Thyroid gland (tissue), 4 donors: ENCODE measurements around the gene PCMTD2. TPM values are rescaled to one million over a fixed set of nuclear protein-coding genes. Genes with fewer than 3 reads are reported as not detected.

ENCODE experiments used
- DNase-seq, 2 donors: peaks; one replicate each; pipeline ENCODE4 v3.0.0-alpha.2; 2019
- H3K27ac ChIP-seq, 3 donors: fragments of 200-600 bp; sonication (generic); 1 replicate in 2 of 3; 2 replicates in 1 of 3; pipeline ENCODE4 v1.5.1; 2016 to 2019; ENCODE audit warnings: mild to moderate bottlenecking in 1 of 3, moderate library complexity in 1 of 3
- H3K27me3 ChIP-seq: fragments of 200-600 bp; sonication (generic); one replicate; pipeline ENCODE4 v1.5.1; 2019
- H3K36me3 ChIP-seq, 2 donors: fragments of 200-600 bp; sonication (generic); one replicate each; pipeline ENCODE4 v1.5.1; 2016 to 2019
- H3K4me1 ChIP-seq, 2 donors: fragments of 200-600 bp; sonication (generic); one replicate each; pipeline ENCODE4 v1.5.1; 2017 to 2019
- H3K4me3 ChIP-seq, 3 donors: fragments of 200-600 bp; sonication (generic); replicated peaks in 1 of 3; 1 replicate in 2 of 3; 2 replicates in 1 of 3; pipeline ENCODE4 v1.5.1; 2016; ENCODE audit warnings: mild to moderate bottlenecking in 1 of 3
- H3K9me3 ChIP-seq: fragments of 200-600 bp; sonication (generic); one replicate; pipeline ENCODE4 v1.5.1; 2017
- POLR2A ChIP-seq, 2 donors: fragments of 450-650 bp; IDR thresholded peaks; one replicate each; pipeline ENCODE4 v1.6.1; 2017; ENCODE audit warnings: antibody characterized with exemption in 2 of 2, mild to moderate bottlenecking in 2 of 2, moderate library complexity in 1 of 2
- WGBS, 2 donors: methylation state at CpG; one replicate each; pipeline ENCODE4 v1.1.5; 2017; 5-methylcytosine and 5-hydroxymethylcytosine counted together
- intact Hi-C: fragments of 100-400 bp; cut with DNase I; formaldehyde crosslinking; loops from one replicate; pipeline ENCODE4 v1.15.1; 2023
- total RNA-seq, 4 donors: library from RNA; depleted of rRNA; stranded (reverse); fragments of >200 nt; gene quantifications; one replicate each; pipeline ENCODE4 v1.2.3, GENCODE V29; 2016
- TF ChIP-seq, protein P1 (sequence below), 6 experiments: fragments of 200-600 bp in 3 of 6; fragments of 450-650 bp in 3 of 6; sonication (generic) in 3 of 6; IDR thresholded peaks; one replicate each; pipeline ENCODE4 v1.5.1; 2016 to 2019; ENCODE audit warnings: antibody characterized with exemption in 6 of 6, mild to moderate bottlenecking in 2 of 6, inconsistent platforms in 1 of 6, moderate library complexity in 1 of 6

Gene PCMTD2
- total RNA-seq, 4 donors from 2014 or later = 87.0 to 156 (median 124) TPM

DNA sequence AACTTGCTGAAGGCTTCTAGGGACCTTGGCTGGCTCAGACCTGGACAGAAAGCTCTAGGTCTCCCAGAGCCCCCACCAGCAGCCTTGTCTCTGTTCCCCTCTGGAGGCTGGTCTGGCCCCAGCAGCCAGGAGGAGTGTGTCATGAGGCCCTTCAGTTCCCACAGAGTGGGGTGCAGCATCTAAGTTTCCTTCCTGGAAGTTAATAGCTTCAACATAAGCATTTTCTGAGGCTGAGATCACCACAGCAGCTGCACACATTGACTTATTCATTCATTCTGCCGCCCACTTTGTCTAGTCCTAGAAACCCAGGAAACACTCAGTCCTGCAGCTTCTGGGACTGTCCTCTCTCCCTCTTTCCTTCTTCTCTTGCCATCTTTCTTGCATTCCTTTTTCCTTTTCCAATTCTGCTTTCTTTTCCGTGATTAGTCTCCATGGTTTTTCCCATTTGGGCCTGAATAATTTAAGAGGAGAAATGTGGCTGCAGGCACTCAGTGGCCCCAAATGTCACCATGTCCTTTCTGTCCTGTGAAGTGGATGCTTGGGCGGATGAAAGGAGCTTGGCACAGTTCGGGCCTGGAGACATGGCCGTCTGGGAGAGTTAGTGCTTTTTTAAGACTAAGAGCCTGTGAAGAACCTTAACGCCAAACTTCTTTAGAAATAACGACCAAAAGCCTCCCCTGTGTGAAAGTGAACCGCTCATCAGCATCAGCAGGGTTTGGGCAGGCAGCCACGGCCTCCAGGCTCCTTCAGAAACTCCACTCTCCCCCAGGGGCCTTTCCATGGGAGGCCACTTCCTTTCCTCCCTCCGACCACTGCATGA lies 31.0 kb upstream of the PCMTD2 start:
- Histone ChIP-seq H3K4me1 (peaks cover 25 to 35% of the 10 kb centered on the region in 2 donors), H3K27ac (peak overlapping the region; percentile 16 to 63 (median 49)), H3K36me3 (no peaks in the 10 kb centered on the region), H3K4me3 (no peak overlapping the region), H3K27me3 (no peaks in the 10 kb centered on the region), H3K9me3 (no peaks in the 10 kb centered on the region)
- intact Hi-C loops = no loop called here
- DNase-seq = peak; percentile 33 to 46
- TF ChIP-seq POLR2A (IDR thresholded peaks at IDR 0.05) = no peak
- TF ChIP-seq, protein P1, sequence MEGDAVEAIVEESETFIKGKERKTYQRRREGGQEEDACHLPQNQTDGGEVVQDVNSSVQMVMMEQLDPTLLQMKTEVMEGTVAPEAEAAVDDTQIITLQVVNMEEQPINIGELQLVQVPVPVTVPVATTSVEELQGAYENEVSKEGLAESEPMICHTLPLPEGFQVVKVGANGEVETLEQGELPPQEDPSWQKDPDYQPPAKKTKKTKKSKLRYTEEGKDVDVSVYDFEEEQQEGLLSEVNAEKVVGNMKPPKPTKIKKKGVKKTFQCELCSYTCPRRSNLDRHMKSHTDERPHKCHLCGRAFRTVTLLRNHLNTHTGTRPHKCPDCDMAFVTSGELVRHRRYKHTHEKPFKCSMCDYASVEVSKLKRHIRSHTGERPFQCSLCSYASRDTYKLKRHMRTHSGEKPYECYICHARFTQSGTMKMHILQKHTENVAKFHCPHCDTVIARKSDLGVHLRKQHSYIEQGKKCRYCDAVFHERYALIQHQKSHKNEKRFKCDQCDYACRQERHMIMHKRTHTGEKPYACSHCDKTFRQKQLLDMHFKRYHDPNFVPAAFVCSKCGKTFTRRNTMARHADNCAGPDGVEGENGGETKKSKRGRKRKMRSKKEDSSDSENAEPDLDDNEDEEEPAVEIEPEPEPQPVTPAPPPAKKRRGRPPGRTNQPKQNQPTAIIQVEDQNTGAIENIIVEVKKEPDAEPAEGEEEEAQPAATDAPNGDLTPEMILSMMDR (IDR thresholded peaks at IDR 0.05) = no peak
- 47 to 52% methylated on average over 10 of the region's 10 CpGs for WGBS, 2 donors

DNA sequence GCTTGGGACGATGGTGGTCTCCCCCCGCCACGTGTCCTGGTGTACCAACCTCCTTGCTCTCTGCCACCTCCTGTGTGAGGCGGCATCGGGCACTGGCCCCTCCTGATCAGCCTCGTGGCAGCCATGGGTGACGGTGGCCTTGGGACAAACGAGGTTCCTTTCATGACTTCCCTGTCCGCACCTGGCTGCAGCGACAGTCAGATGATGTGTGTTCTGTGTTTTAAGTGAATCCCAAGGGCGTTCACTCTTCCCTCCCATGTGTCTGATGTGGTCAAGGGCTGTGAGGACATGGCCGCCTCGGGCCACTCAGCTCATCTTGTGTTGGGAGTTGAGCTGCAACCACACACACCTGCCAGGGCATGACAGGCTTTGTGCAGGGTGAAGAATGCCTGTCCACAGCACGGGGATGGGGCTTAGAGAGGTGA lies 30.4 kb upstream of the PCMTD2 start:
- no peak for TF ChIP-seq POLR2A (IDR thresholded peaks at IDR 0.05)
- TF ChIP-seq, protein P1 (IDR thresholded peaks at IDR 0.05) = no peak
- Histone ChIP-seq H3K27ac (no peak overlapping the region), H3K9me3 (no peaks in the 10 kb centered on the region), H3K36me3 (no peaks in the 10 kb centered on the region), H3K4me3 (no peak overlapping the region), H3K4me1 (peaks cover 25 to 35% of the 10 kb centered on the region in 2 donors), H3K27me3 (no peaks in the 10 kb centered on the region)
- 86 to 93% methylated on average over 9 to 14 of the region's 14 CpGs for WGBS, 2 donors
- DNase-seq = no peak
- intact Hi-C loops = no loop called here

DNA sequence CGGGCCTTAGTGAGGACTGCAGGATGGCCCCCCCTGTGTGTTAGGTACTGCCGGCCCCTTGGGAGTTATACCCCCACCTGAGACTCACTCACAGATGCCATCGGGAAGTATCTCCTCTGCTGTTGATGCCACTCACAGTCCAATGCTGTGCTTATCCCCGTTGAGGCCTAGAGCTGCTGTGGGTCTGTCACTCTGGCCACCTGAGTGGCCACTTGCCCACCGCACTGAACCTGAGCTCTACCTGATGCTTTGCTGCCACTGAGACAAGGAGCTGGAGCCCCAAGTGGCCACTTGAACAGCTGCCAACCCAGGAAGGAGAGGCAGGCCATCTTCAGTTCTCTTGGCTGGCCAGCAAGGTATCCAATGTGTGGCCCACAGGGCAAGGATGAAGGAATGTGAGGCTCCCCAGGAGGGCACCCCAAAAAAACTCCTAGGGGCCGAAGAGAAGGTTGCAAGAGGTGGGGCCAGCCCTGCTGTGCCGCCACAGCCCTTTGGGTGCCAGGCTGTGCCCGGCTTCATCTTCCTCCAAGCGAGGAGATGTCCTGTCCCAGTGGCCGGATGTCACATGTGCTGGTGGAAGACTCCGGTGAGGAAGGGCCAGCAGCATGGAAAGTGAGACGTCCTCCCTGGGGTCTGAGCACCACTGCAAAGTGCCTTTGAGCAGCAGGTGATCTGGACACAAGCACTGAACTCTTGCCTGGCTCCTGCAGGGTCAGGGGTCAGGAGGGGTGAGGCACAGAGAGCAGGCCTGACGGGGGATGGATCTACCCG lies 29.5 kb upstream of the PCMTD2 start:
- TF ChIP-seq, protein P1 (IDR thresholded peaks at IDR 0.05) = no peak
- TF ChIP-seq POLR2A (IDR thresholded peaks at IDR 0.05) = no peak
- WGBS, 2 donors = 85 to 88% methylated on average over 11 of the region's 14 CpGs
- Histone ChIP-seq H3K27ac (no peak overlapping the region), H3K9me3 (no peaks in the 10 kb centered on the region), H3K36me3 (no peaks in the 10 kb centered on the region), H3K27me3 (no peaks in the 10 kb centered on the region), H3K4me3 (no peak overlapping the region), H3K4me1 (peaks cover 25 to 35% of the 10 kb centered on the region in 2 donors)
- DNase-seq = no peak
- intact Hi-C loops = no loop called here

DNA sequence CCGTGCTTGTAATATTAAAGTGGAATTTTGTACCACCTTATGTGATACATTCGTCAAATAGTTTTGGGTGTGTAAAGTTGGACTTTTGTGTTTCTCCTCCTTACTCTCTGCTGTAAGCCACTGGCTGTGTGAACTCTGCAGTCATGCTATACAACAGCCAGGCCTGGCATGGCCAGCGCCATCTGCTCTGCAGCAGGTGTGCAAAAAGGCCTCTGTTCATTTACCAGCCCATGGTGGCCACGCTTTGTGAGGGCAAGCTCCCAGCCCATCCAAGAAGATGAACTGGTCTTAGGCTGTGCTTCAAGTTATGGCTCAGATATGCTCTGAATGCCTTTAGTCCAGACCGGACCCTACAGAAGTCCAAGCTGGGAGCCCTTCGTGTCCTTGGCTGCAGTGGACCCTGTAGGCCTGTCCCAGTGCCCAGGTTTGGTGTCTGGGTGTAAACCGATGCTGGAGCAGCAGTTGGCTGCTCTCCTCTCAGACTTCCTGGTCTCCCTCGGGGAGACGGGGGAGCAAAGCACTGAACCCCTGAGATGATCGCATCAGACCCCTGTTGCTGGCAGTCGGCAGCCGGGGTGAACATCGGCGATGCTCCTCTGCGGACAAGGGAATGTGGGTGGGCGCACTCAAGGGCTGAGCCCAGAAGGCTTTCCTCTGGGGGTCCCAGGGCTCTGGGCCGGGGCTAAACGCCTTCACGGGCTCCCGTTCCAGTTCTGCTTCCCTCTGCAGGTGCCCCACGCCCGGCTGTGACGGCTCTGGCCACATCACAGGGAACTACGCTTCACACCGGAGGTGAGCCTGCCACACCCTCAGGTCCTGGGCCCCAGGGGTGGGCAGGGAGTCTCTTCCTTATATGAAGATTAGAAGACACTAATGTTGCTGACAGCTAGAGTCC lies 28.6 kb upstream of the PCMTD2 start:
- H3K4me3 ChIP-seq = no peak overlapping the region
- WGBS, 2 donors = 86 to 94% methylated on average over 16 to 25 of the region's 25 CpGs

More for the DNA sequence above, 28.6 kb upstream of the PCMTD2 start:
- no peak overlapping the region for H3K27ac ChIP-seq
- intact Hi-C loops = no loop called here
- H3K27me3 ChIP-seq = no peaks in the 10 kb centered on the region
- no peaks in the 10 kb centered on the region for H3K36me3 ChIP-seq
- TF ChIP-seq POLR2A (IDR thresholded peaks at IDR 0.05) = no peak
- TF ChIP-seq, protein P1 (IDR thresholded peaks at IDR 0.05) = no peak
- peaks cover 25 to 30% of the 10 kb centered on the region in 2 donors for H3K4me1 ChIP-seq
- H3K9me3 ChIP-seq = no peaks in the 10 kb centered on the region
- DNase-seq = no peak
